DND-41 (cell line): ENCODE data around the gene TEAD1.

Experiments
- CTCF ChIP-seq: IDR thresholded peaks from 2 replicates; pipeline ENCODE4 v1.5.1; 2012; ENCODE audit warnings: borderline replicate concordance, low read length, moderate library complexity, mild to moderate bottlenecking; ENCODE audit not compliant: poor library complexity, severe bottlenecking; ENCODE audit errors: extremely low read depth
- EZH2 ChIP-seq: IDR thresholded peaks from 3 replicates; pipeline ENCODE4 v1.6.1; 2012; ENCODE audit warnings: borderline replicate concordance, low read depth, mild to moderate bottlenecking, moderate library complexity, low read length, inconsistent platforms; ENCODE audit not compliant: severe bottlenecking

- no peak for TF ChIP-seq CTCF
- no peak for TF ChIP-seq EZH2
These were observed 19.9 kb downstream of the TEAD1 start for GRCh38 chr11:12694183-12694531.
